ENCODE data around the gene AMPD2. TPM values are rescaled to one million over a fixed set of nuclear protein-coding genes. Genes with fewer than 3 reads are reported as not detected.

The AMPD2 gene
- total and polyA plus RNA-seq, 2 donors (not counting 3 experiments of a cell fraction or from before 2014, with no cell fraction given) = 69.4 TPM

GRCh38 chr1:109652402-109652801 lies 32.8 kb downstream of the AMPD2 start:
- DNase-seq (ENCODE audit: low read depth, low spot score) (no peak), FAIRE-seq (no peak)
- H3K4me1 ChIP-seq (ENCODE audit: control insufficient read depth, extremely low read depth, insufficient read depth, low read length) = peaks cover 4% of the 10 kb centered on the region
- no peak overlapping the region for H3K27ac ChIP-seq (ENCODE audit: insufficient read depth, low read depth, low read length)
- H3K4me2 ChIP-seq (ENCODE audit: insufficient read depth, low read length) = no peak overlapping the region
- TF ChIP-seq CTCF (IDR thresholded peaks at IDR 0.05; ENCODE audit: extremely low read depth in 1 of 2, insufficient read depth in 1 of 2, low read depth in 1 of 2, low read length in 2 of 2) (no peak), EZH2 (IDR thresholded peaks at IDR 0.05; ENCODE audit: borderline replicate concordance, low read depth, low read length, severe bottlenecking) (no peak), POLR2A (IDR thresholded peaks at IDR 0.05; ENCODE audit: low read depth, low read length) (no peak), FOS (IDR thresholded peaks at IDR 0.05; ENCODE audit: borderline replicate concordance, insufficient read depth, low read length) (no peak), POLR2AphosphoS5 (IDR thresholded peaks at IDR 0.05; ENCODE audit: insufficient read depth, low read depth, low read length) (no peak), GATA2 (IDR thresholded peaks at IDR 0.05; ENCODE audit: insufficient read depth, insufficient read length, low read depth, low read length) (no peak), MYC (IDR thresholded peaks at IDR 0.05; ENCODE audit: low read depth, low read length) (no peak), JUN (IDR thresholded peaks at IDR 0.05; ENCODE audit: borderline replicate concordance, insufficient read depth, insufficient read length, low read depth) (no peak), MAX (IDR thresholded peaks at IDR 0.05; ENCODE audit: insufficient read depth, insufficient read length) (no peak)
- no peak overlapping the region for H3K4me3 ChIP-seq (replicated peaks in 1 of 3; ENCODE audit: insufficient read depth in 1 of 3, low read depth in 1 of 3, low read length in 3 of 3)
- POLR2A ChIA-PET = no interaction called here
- dilution Hi-C loops (cut with MboI; ENCODE audit: extremely low pct_ligation_motif_present, low sequenced_read_pairs) = no loop called here
- no peaks in the 10 kb centered on the region for H3K79me2 ChIP-seq (ENCODE audit: control insufficient read depth, insufficient read depth, low read length)
- H3K27me3 ChIP-seq (ENCODE audit: control insufficient read depth in 2 of 2, insufficient read depth in 2 of 2, low read length in 2 of 2) = peaks cover 16 to 23% of the 10 kb centered on the region in 2 experiments
- no peaks in the 10 kb centered on the region for H3K9me3 ChIP-seq (replicated peaks; ENCODE audit: control insufficient read depth, insufficient read depth, low read length)
- H3K36me3 ChIP-seq (ENCODE audit: control insufficient read depth in 2 of 2, extremely low read depth in 1 of 2, insufficient read depth in 2 of 2, low read length in 2 of 2) = no peaks in the 10 kb centered on the region
- no peaks in the 10 kb centered on the region for H3K9me1 ChIP-seq (replicated peaks; ENCODE audit: control insufficient read depth, extremely low read depth, insufficient read depth, low read length)
- intact Hi-C loops (cut with micrococcal nuclease) = no loop called here
- no peaks in the 10 kb centered on the region for H4K20me1 ChIP-seq (replicated peaks; ENCODE audit: control insufficient read depth, extremely low read depth, insufficient read depth, low read length)
- no TSS peak for BruUV-seq (replicated peaks)
- no peak overlapping the region for H3K9ac ChIP-seq (replicated peaks; ENCODE audit: extremely low read depth, insufficient read depth, low read length)
- CTCF ChIA-PET = interaction anchor here (1.0 to 5.6 kb wide), 10 partner anchors 13 to 332 kb away, joined by 3 to 144 read pairs (median 16); partner anchors contain the start of genes AHCYL1 and GSTM1
- H2AFZ ChIP-seq (ENCODE audit: low read depth, low read length) = no peak overlapping the region
